PC-3 (cell line): Measurements from ENCODE around the gene CFAP46. TPM values are rescaled to one million over a fixed set of nuclear protein-coding genes. Genes with fewer than 3 reads are reported as not detected.

Experiments used
- ATAC-seq: fragments of 200-7000 bp; cut with Tn5 transposase; 2 replicates; pipeline ENCODE4 v1.9.1; 2020; ENCODE audit warnings: mild to moderate bottlenecking, moderate library complexity
- BruUV-seq: library from RNA; stranded (reverse); fragments of 400-500 nt; replicated peaks from 2 replicates; lab custom pipeline; 2021; lab: Mats Ljungman, UMichigan
- CTCF ChIA-PET: fragments of 300-600 bp; sonication (Branson Sonifier 250); formaldehyde crosslinking; loops from one replicate; lab custom pipeline; 2022; ENCODE audit warnings: antibody characterized with exemption; lab: Charles Lee
- POLR2A ChIA-PET: fragments of 300-600 bp; sonication (Branson Sonifier 250); formaldehyde crosslinking; loops from one replicate; lab custom pipeline; 2022; ENCODE audit warnings: antibody characterized with exemption; ENCODE audit not compliant: unreplicated experiment; lab: Charles Lee
- DNase-seq: peaks from one replicate; pipeline ENCODE4 v3.0.0-alpha.2; 2015
- H2AFZ ChIP-seq: fragments of 300-600 bp; sonication (generic); 2 replicates; pipeline ENCODE4 v1.6.0; 2016; ENCODE audit warnings: antibody characterized with exemption, low read length
- H3F3A ChIP-seq: fragments of 300-600 bp; sonication (generic); one replicate; pipeline ENCODE4 v1.6.0; 2017; ENCODE audit warnings: antibody characterized with exemption, low read length, control low read depth, mild to moderate bottlenecking; ENCODE audit not compliant: unreplicated experiment
- H3K27ac ChIP-seq: fragments of 300-600 bp; sonication (generic); 2 replicates; pipeline ENCODE4 v1.5.1; 2016; ENCODE audit warnings: mild to moderate bottlenecking, low read length
- H3K27me3 ChIP-seq: fragments of 300-600 bp; sonication (generic); 2 replicates; pipeline ENCODE4 v1.6.1; 2016; ENCODE audit warnings: low read length, mixed read lengths
- H3K36me3 ChIP-seq: fragments of 300-600 bp; sonication (generic); 2 replicates; pipeline ENCODE4 v1.6.1; 2016; ENCODE audit warnings: low read depth, mixed run types, low read length, mixed read lengths
- H3K4me1 ChIP-seq: fragments of 300-600 bp; sonication (generic); 2 replicates; pipeline ENCODE4 v1.5.1; 2016; ENCODE audit warnings: low read length; ENCODE audit not compliant: insufficient read depth
- H3K4me2 ChIP-seq: fragments of 300-600 bp; sonication (generic); 2 replicates; pipeline ENCODE4 v1.6.0; 2016; ENCODE audit warnings: low read length
- H3K4me3 ChIP-seq: fragments of 300-600 bp; sonication (generic); 2 replicates; pipeline ENCODE4 v1.5.1; 2016; ENCODE audit warnings: mild to moderate bottlenecking, low read length, mixed read lengths
- H3K79me2 ChIP-seq: fragments of 300-600 bp; sonication (generic); 2 replicates; pipeline ENCODE4 v1.6.1; 2017; ENCODE audit warnings: low read length, mixed read lengths
- H3K9ac ChIP-seq: fragments of 300-600 bp; sonication (generic); 2 replicates; pipeline ENCODE4 v1.6.0; 2016; ENCODE audit warnings: mild to moderate bottlenecking, low read length
- H3K9me2 ChIP-seq: fragments of 300-600 bp; sonication (generic); replicated peaks from 2 replicates; pipeline ENCODE4 v1.6.1; 2016; ENCODE audit warnings: mixed run types, low read length, mixed read lengths
- H3K9me3 ChIP-seq: fragments of 300-600 bp; sonication (generic); 2 replicates; pipeline ENCODE4 v1.6.1; 2016; ENCODE audit warnings: low read length, mixed read lengths
- H4K20me1 ChIP-seq: fragments of 300-600 bp; sonication (generic); 2 replicates; pipeline ENCODE4 v1.6.1; 2016; ENCODE audit warnings: low read length, mixed read lengths
- EZH2 ChIP-seq: fragments of 300-600 bp; sonication (generic); IDR thresholded peaks from one replicate; pipeline ENCODE4 v1.6.1; 2017; ENCODE audit warnings: antibody characterized with exemption, mild to moderate bottlenecking, low read length; ENCODE audit not compliant: unreplicated experiment
- EZH2phosphoT487 ChIP-seq: fragments of 300-600 bp; sonication (generic); IDR thresholded peaks from 2 replicates; pipeline ENCODE4 v1.6.1; 2018; ENCODE audit warnings: mild to moderate bottlenecking, antibody characterized with exemption, low read length, borderline replicate concordance
- intact Hi-C: fragments of 100-400 bp; cut with micrococcal nuclease; formaldehyde crosslinking; loops from 2 replicates; pipeline ENCODE4 v1.9.0; 2023
- total RNA-seq: library from RNA; depleted of rRNA; stranded (reverse); fragments of >200 nt; gene quantifications from 2 replicates; pipeline ENCODE4 v1.2.3, GENCODE V29; 2014
- TF ChIP-seq, protein P1 (sequence below): fragments of 300-600 bp; sonication (generic); conservative IDR thresholded peaks from 2 replicates; pipeline ENCODE4 v1.5.1; 2017; ENCODE audit warnings: antibody characterized with exemption, low read depth, mild to moderate bottlenecking, low read length

Gene CFAP46
- total RNA-seq, 1 experiment from 2014 or later: 0.04 TPM

DNA sequence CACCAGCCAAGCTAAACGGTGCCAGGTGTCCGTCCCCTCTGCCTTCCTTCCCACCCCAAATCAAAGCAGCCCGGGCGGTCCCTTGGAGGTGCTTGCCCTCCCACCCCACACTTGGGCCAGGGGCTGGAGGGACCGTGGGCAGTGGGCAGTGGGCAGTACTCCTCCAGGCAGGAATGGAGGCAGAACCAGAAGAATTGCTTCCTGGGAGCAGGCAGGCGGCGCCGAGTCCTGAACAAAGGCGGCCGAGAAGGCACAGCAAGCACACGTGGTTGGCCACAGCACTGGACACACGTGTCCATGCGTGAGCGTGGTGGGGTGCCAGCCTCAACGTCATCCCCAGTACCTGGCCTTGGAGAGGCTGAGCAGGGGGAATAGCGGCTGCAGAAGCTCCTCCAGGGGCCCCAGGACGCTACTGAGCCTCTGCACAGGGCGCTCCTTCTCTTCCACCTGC lies 108.0 kb downstream of the CFAP46 start:
- no TSS peak for BruUV-seq
- Histone ChIP-seq H3F3A (no peaks in the 10 kb centered on the region), H3K4me1 (peaks cover 5% of the 10 kb centered on the region; the same call in 1 of the 2 replicates), H3K36me3 (no peaks in the 10 kb centered on the region), H4K20me1 (no peaks in the 10 kb centered on the region), H3K4me3 (no peak overlapping the region), H2AFZ (no peak overlapping the region), H3K79me2 (no peaks in the 10 kb centered on the region), H3K9ac (no peak overlapping the region), H3K4me2 (no peak overlapping the region), H3K9me3 (no peaks in the 10 kb centered on the region), H3K9me2 (no peaks in the 10 kb centered on the region), H3K27ac (no peak overlapping the region), H3K27me3 (peaks cover 50% of the 10 kb centered on the region)
- ChIA-PET POLR2A (no interaction called here), CTCF (no interaction called here)
- TF ChIP-seq EZH2: no peak
- TF ChIP-seq, protein P1, sequence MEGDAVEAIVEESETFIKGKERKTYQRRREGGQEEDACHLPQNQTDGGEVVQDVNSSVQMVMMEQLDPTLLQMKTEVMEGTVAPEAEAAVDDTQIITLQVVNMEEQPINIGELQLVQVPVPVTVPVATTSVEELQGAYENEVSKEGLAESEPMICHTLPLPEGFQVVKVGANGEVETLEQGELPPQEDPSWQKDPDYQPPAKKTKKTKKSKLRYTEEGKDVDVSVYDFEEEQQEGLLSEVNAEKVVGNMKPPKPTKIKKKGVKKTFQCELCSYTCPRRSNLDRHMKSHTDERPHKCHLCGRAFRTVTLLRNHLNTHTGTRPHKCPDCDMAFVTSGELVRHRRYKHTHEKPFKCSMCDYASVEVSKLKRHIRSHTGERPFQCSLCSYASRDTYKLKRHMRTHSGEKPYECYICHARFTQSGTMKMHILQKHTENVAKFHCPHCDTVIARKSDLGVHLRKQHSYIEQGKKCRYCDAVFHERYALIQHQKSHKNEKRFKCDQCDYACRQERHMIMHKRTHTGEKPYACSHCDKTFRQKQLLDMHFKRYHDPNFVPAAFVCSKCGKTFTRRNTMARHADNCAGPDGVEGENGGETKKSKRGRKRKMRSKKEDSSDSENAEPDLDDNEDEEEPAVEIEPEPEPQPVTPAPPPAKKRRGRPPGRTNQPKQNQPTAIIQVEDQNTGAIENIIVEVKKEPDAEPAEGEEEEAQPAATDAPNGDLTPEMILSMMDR: no peak
- no peak for TF ChIP-seq EZH2phosphoT487
- DNase-seq (no peak), ATAC-seq (no peak)
- intact Hi-C loops: loop anchor here (10.0 kb wide), 1 partner anchor 290 kb away; no protein-coding TSS in a partner anchor

DNA sequence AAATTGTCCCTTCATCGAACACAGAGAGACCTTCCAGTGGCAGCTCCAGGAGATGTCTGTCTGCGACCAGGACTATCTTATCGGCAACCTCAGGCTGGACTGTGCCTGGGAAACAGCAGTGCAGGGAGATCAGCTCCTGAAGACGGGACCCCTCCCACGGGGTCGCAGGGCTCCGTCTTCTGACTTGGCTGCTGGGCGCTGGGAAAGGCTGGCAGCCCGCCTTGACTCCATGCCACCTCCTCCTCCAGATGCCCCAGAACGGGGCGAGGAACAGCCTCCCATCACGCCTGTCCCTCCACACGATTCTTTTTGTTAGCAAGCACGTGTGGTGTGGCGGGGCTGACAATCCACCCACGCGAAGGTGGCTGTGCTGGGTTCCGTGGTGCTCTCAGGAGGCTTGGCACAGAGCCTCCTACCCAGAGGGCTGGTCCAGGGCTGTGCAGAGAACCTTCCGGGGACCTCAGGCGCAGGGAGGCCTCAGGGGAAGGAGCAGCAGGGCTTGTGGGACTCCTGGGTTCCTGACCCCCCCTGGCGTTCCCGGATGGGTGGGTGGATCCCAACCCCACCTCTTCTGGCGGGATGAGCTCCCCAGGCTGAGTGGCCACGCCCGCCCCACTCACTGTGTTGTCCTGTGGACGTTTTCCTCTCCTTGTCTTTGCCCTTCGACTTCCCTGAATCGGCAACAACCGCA lies 108.8 kb downstream of the CFAP46 start:
- no peak for DNase-seq
- no peaks in the 10 kb centered on the region for H3K9me2 ChIP-seq
- H3K9me3 ChIP-seq: no peaks in the 10 kb centered on the region
- BruUV-seq: no TSS peak
- ATAC-seq: no peak
- H3K4me3 ChIP-seq: no peak overlapping the region
- H4K20me1 ChIP-seq: no peaks in the 10 kb centered on the region
- no peak overlapping the region for H2AFZ ChIP-seq
- H3K4me2 ChIP-seq: no peak overlapping the region
- intact Hi-C loops: loop anchor here (10.0 kb wide), 1 partner anchor 291 kb away; no protein-coding TSS in a partner anchor
- no peaks in the 10 kb centered on the region for H3K36me3 ChIP-seq
- ChIA-PET POLR2A (no interaction called here), CTCF (no interaction called here)
- no peak overlapping the region for H3K27ac ChIP-seq
- no peaks in the 10 kb centered on the region for H3F3A ChIP-seq
- H3K9ac ChIP-seq: no peak overlapping the region
- H3K27me3 ChIP-seq: peaks cover 53% of the 10 kb centered on the region
- H3K4me1 ChIP-seq: peaks cover 5% of the 10 kb centered on the region; the same call in 1 of the 2 replicates
- TF ChIP-seq EZH2phosphoT487 (no peak), EZH2 (no peak)
- TF ChIP-seq, protein P1: no peak
- H3K79me2 ChIP-seq: no peaks in the 10 kb centered on the region
